HepG2 (cell line): Measurements from ENCODE around the gene NUDCD2. TPM values are rescaled to one million over a fixed set of nuclear protein-coding genes. Genes with fewer than 3 reads are reported as not detected.

Experiments used
- BHLHE40 ChIP-seq: IDR thresholded peaks from 2 replicates; pipeline ENCODE4 v1.6.1; 2011; ENCODE audit warnings: low read length, improper control_type of control experiment
- CBX5 ChIP-seq: sonication (generic); formaldehyde crosslinking; IDR thresholded peaks from 2 replicates; pipeline ENCODE4 v1.4.0; 2020; ENCODE audit warnings: missing genetic modification reagents, borderline replicate concordance
- DNMT1 ChIP-seq: sonication (generic); formaldehyde crosslinking; IDR thresholded peaks from 2 replicates; pipeline ENCODE4 v1.5.1; 2020; ENCODE audit warnings: mild to moderate bottlenecking, missing genetic modification reagents
- FOXJ3 ChIP-seq: sonication (generic); formaldehyde crosslinking; IDR thresholded peaks from 2 replicates; pipeline ENCODE4 v1.4.0; 2020; ENCODE audit warnings: missing genetic modification reagents, mild to moderate bottlenecking, borderline replicate concordance
- MXD1 ChIP-seq: sonication (generic); formaldehyde crosslinking; IDR thresholded peaks from 2 replicates; pipeline ENCODE4 v1.4.0; 2020; ENCODE audit warnings: mild to moderate bottlenecking, missing genetic modification reagents
- NBN ChIP-seq: fragments of 450-650 bp; conservative IDR thresholded peaks from 2 replicates; pipeline ENCODE4 v1.6.1; 2017
- PHF5A ChIP-seq: IDR thresholded peaks from one replicate; pipeline ENCODE4 v1.6.1; 2018; ENCODE audit warnings: low read depth, missing genetic modification reagents; ENCODE audit not compliant: unreplicated experiment
- PREB ChIP-seq: sonication (generic); formaldehyde crosslinking; IDR thresholded peaks from 2 replicates; pipeline ENCODE4 v1.4.0; 2020; ENCODE audit warnings: missing genetic modification reagents
- SETDB1 ChIP-seq: sonication (generic); formaldehyde crosslinking; IDR thresholded peaks from 2 replicates; pipeline ENCODE4 v1.5.1; 2020; ENCODE audit warnings: missing genetic modification reagents, mild to moderate bottlenecking, borderline replicate concordance
- SOX6 ChIP-seq, 2 experiments: fragments of 450-650 bp in 1 of 2; sonication (generic) in 1 of 2; formaldehyde crosslinking in 1 of 2; IDR thresholded peaks; 2 replicates each; pipeline versions ENCODE4 v1.4.0 to v1.6.1; 2017 to 2020; ENCODE audit warnings: antibody characterized with exemption in 1 of 2, mild to moderate bottlenecking in 1 of 2, missing genetic modification reagents in 1 of 2
- TBX3 ChIP-seq: fragments of 450-650 bp; IDR thresholded peaks from 2 replicates; pipeline ENCODE4 v1.6.1; 2017; ENCODE audit warnings: antibody characterized with exemption, mild to moderate bottlenecking, inconsistent platforms, borderline replicate concordance
- XBP1 ChIP-seq: sonication (generic); formaldehyde crosslinking; IDR thresholded peaks from 2 replicates; pipeline ENCODE4 v1.5.0; 2020; ENCODE audit warnings: missing genetic modification reagents
- ZBTB42 ChIP-seq: sonication (generic); formaldehyde crosslinking; IDR thresholded peaks from 2 replicates; pipeline ENCODE4 v1.5.0; 2020; ENCODE audit warnings: mild to moderate bottlenecking, missing genetic modification reagents
- ZFP82 ChIP-seq: sonication (generic); formaldehyde crosslinking; IDR thresholded peaks from 2 replicates; pipeline ENCODE4 v1.5.1; 2020; ENCODE audit warnings: mild to moderate bottlenecking, missing genetic modification reagents, borderline replicate concordance
- ZNF3 ChIP-seq: IDR thresholded peaks from 2 replicates; pipeline ENCODE4 v1.7.0; 2017; ENCODE audit warnings: inconsistent platforms
- ZNF326 ChIP-seq: sonication (generic); formaldehyde crosslinking; IDR thresholded peaks from 2 replicates; pipeline ENCODE4 v1.4.0; 2020; ENCODE audit warnings: missing genetic modification reagents, borderline replicate concordance
- ZNF431 ChIP-seq: sonication (generic); formaldehyde crosslinking; IDR thresholded peaks from 2 replicates; pipeline ENCODE4 v1.9.0; 2022; ENCODE audit warnings: missing genetic modification reagents, low read depth, mild to moderate bottlenecking, borderline replicate concordance
- ZNF530 ChIP-seq: sonication (generic); formaldehyde crosslinking; IDR thresholded peaks from 2 replicates; pipeline ENCODE4 v1.5.0; 2020; ENCODE audit warnings: low read depth, mild to moderate bottlenecking, missing genetic modification reagents
- ZNF558 ChIP-seq: sonication (generic); formaldehyde crosslinking; IDR thresholded peaks from 2 replicates; pipeline ENCODE4 v1.9.0; 2022; ENCODE audit warnings: mild to moderate bottlenecking, missing genetic modification reagents, borderline replicate concordance
- ZNF572 ChIP-seq: sonication (generic); formaldehyde crosslinking; IDR thresholded peaks from 2 replicates; pipeline ENCODE4 v1.5.1; 2020; ENCODE audit warnings: mild to moderate bottlenecking, missing genetic modification reagents
- ZNF605 ChIP-seq: sonication (generic); formaldehyde crosslinking; IDR thresholded peaks from 2 replicates; pipeline ENCODE4 v1.8.0; 2022; ENCODE audit warnings: mild to moderate bottlenecking, missing genetic modification reagents
- ZNF660 ChIP-seq: sonication (generic); formaldehyde crosslinking; IDR thresholded peaks from 2 replicates; pipeline ENCODE4 v1.5.1; 2020; ENCODE audit warnings: mild to moderate bottlenecking, low read depth, missing genetic modification reagents, borderline replicate concordance
- ZNF740 ChIP-seq: sonication (generic); formaldehyde crosslinking; IDR thresholded peaks from 2 replicates; pipeline ENCODE4 v1.4.0; 2020; ENCODE audit warnings: missing genetic modification reagents
- ZSCAN12 ChIP-seq: sonication (generic); formaldehyde crosslinking; IDR thresholded peaks from 2 replicates; pipeline ENCODE4 v1.9.0; 2021; ENCODE audit warnings: mild to moderate bottlenecking, missing genetic modification reagents
- polyA plus RNA-seq, 8 experiments: library from polyadenylated mRNA; depleted of rRNA in 3 of 8; stranded (reverse) in 7 of 8; unstranded in 1 of 8; fragments of >200 nt; fragmentation: Illumina TruSeq in 4 of 8; extraction: Trizol in 4 of 8; gene quantifications; 2 replicates each; pipeline versions ENCODE4 v1.2.1 to v1.2.3, GENCODE V29; 2011 to 2016; ENCODE audit warnings: low read depth in 4 of 8, missing spikeins in 1 of 8, mixed read lengths in 1 of 8; ENCODE audit not compliant: insufficient read depth in 1 of 8
- total RNA-seq, 5 experiments: library from RNA; depleted of rRNA; stranded (reverse); fragments of >200 nt; fragmentation: Illumina TruSeq; extraction: Trizol; gene quantifications; 2 replicates each; pipeline ENCODE4 v1.2.3, GENCODE V29; 2016; ENCODE audit warnings: low read depth in 1 of 5
- TF ChIP-seq, protein P1 (sequence below): sonication (generic); formaldehyde crosslinking; IDR thresholded peaks from 2 replicates; pipeline ENCODE4 v1.4.0; 2020; ENCODE audit warnings: low read depth, mild to moderate bottlenecking, missing genetic modification reagents
- TF ChIP-seq, protein P2 (sequence below): sonication (generic); formaldehyde crosslinking; IDR thresholded peaks from 2 replicates; pipeline ENCODE4 v1.8.1; 2022; ENCODE audit warnings: mild to moderate bottlenecking, missing genetic modification reagents

NUDCD2 gene
- total and polyA plus RNA-seq, 2 of the 13 experiments (the other 11 are each of a cell fraction or from before 2014, with no cell fraction given), result 14.8 to 39.2 TPM

DNA sequence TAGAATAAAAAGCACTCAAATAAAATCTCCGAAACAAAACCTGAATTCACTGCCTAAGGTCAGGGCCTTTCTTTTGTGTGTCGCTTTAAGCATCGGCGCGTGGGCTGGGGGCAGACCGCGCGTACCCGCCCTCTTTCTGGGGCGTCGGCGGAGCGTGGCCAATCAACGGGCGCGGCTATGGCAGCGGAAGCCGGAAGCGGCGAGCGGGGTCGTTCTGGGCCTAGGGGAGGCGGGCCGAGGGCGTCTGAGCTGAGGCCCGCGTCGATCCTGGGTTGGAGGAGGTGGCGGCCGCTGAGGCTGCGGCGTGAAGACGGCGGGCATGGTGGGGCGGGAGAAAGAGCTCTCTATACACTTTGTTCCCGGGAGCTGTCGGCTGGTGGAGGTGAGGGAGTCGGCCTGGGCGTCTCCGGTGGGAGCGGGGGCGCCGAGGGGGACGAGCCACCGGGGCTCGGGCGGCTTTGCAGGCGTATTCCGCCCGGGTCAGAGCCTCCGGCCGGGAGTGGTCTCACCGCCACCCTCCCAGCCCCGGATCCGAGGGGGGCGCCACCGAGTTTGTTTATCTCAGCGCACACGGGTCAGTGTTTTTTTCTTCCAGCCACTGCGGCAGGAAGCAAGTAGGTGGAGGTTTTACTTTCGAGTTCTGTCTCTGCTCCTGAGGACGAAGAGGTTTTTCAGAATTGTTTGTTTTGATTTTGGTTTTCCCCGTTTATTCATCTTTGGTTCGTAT, 45.6 kb upstream of the NUDCD2 start, which contains the start of gene MAT2B (continued):
- TF ChIP-seq BHLHE40 (no peak), NBN (no peak), MXD1 (CRISPR knock-in tag) (peak; percentile 67), ZNF326 (CRISPR knock-in tag) (no peak), SETDB1 (CRISPR knock-in tag) (no peak), XBP1 (CRISPR knock-in tag) (no peak), ZNF605 (CRISPR knock-in tag) (peak; percentile 77; the same call in 1 of the 2 replicates), ZNF660 (CRISPR knock-in tag) (no peak), ZNF3 (CRISPR knock-in tag) (no peak), CBX5 (CRISPR knock-in tag) (no peak), PHF5A (CRISPR knock-in tag) (peak; percentile 41), SOX6 (IDR thresholded peaks at IDR 0.05) (no peak), SOX6 (CRISPR knock-in tag; IDR thresholded peaks at IDR 0.05) (peak; percentile 67; the same call in 1 of the 2 replicates), ZSCAN12 (CRISPR knock-in tag) (no peak; the same call in 1 of the 2 replicates), ZNF431 (CRISPR knock-in tag) (no peak), TBX3 (no peak), ZNF558 (peak; percentile 74; the same call in 1 of the 2 replicates), ZFP82 (CRISPR knock-in tag) (peak; percentile 83; the same call in 1 of the 2 replicates), ZBTB42 (CRISPR knock-in tag) (no peak), PREB (CRISPR knock-in tag) (no peak), ZNF572 (CRISPR knock-in tag) (no peak), DNMT1 (CRISPR knock-in tag) (no peak), FOXJ3 (CRISPR knock-in tag) (peak; percentile 85), ZNF530 (CRISPR knock-in tag) (no peak), ZNF740 (CRISPR knock-in tag) (peak; percentile 25; the same call in 1 of the 2 replicates)
- TF ChIP-seq, protein P1, sequence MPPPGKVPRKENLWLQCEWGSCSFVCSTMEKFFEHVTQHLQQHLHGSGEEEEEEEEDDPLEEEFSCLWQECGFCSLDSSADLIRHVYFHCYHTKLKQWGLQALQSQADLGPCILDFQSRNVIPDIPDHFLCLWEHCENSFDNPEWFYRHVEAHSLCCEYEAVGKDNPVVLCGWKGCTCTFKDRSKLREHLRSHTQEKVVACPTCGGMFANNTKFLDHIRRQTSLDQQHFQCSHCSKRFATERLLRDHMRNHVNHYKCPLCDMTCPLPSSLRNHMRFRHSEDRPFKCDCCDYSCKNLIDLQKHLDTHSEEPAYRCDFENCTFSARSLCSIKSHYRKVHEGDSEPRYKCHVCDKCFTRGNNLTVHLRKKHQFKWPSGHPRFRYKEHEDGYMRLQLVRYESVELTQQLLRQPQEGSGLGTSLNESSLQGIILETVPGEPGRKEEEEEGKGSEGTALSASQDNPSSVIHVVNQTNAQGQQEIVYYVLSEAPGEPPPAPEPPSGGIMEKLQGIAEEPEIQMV (CRISPR knock-in tag), result no peak
- TF ChIP-seq, protein P2, sequence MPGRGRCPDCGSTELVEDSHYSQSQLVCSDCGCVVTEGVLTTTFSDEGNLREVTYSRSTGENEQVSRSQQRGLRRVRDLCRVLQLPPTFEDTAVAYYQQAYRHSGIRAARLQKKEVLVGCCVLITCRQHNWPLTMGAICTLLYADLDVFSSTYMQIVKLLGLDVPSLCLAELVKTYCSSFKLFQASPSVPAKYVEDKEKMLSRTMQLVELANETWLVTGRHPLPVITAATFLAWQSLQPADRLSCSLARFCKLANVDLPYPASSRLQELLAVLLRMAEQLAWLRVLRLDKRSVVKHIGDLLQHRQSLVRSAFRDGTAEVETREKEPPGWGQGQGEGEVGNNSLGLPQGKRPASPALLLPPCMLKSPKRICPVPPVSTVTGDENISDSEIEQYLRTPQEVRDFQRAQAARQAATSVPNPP (CRISPR knock-in tag), result 0 out of 2 replicates have a peak, but pooled peaks have one; percentile 63
